Spleen (tissue), 7 donors: ENCODE results near the gene MARK2.

ENCODE experiments used
- POLR2AphosphoS5 ChIP-seq, 3 donors: sonication (generic); formaldehyde crosslinking; IDR thresholded peaks; one replicate each; pipeline ENCODE4 v1.5.1; 2017; ENCODE audit warnings: antibody characterized with exemption in 3 of 3
- TF ChIP-seq, protein P1 (sequence below), 11 experiments: fragments of 200-600 bp in 7 of 11; fragments of 450-650 bp in 4 of 11; sonication (generic) in 4 of 11; IDR thresholded peaks in 8 of 11; conservative IDR thresholded peaks in 3 of 11; 1 replicate in 7 of 11; 2 replicates in 4 of 11; pipeline versions ENCODE4 v1.4.0 to v1.8.0; 2016 to 2021; ENCODE audit warnings: antibody characterized with exemption in 11 of 11, inconsistent platforms in 4 of 11, mild to moderate bottlenecking in 1 of 11
- donor health status: DM: no; HTN: no; CAD: no; lungs with moderate emphysema.
- donor health status: DM: no; HTN: no; CAD: no.
- donor health status: DM: no; HTN: no; CAD: no.

DNA sequence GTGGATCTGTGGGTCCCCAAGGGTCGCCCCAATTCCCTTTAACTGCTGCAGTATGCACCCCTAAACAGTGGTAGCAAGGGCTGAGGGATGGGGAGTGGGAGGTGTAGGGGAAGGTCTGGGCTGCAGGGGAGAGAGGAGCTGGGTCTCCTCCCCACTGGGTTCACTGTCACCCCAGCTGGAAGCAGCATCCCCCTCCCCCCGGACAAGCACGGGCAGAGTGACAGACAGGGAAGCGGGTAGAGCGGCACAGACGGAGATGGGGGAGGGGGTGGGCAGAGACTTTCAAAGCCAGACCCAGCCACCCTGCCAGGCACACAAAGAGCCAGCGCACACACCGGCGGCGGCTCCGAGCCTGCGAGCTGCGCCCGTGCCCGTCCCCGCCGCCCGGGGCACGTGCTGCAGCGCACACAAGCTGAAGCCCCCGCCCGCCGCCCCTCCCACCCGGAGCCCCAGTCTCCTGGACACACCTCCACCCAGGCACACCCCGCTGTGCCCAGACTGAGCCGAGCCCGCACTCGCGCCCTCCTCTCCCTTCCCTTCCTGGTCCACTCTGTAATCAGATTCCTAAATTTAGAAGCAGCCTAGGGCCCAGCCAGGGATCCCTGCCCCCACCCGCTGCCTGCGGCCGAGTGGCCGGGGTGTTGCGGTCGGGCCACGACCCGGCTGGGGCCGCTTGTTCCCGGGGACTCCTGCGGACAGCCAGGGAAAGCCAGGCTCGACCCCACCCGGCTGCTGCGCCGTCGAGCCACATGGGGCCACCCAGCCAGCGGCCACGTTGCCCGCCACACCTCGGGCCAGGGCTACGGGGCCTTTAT, 79.0 kb downstream of the MARK2 start:
- TF ChIP-seq, protein P1, sequence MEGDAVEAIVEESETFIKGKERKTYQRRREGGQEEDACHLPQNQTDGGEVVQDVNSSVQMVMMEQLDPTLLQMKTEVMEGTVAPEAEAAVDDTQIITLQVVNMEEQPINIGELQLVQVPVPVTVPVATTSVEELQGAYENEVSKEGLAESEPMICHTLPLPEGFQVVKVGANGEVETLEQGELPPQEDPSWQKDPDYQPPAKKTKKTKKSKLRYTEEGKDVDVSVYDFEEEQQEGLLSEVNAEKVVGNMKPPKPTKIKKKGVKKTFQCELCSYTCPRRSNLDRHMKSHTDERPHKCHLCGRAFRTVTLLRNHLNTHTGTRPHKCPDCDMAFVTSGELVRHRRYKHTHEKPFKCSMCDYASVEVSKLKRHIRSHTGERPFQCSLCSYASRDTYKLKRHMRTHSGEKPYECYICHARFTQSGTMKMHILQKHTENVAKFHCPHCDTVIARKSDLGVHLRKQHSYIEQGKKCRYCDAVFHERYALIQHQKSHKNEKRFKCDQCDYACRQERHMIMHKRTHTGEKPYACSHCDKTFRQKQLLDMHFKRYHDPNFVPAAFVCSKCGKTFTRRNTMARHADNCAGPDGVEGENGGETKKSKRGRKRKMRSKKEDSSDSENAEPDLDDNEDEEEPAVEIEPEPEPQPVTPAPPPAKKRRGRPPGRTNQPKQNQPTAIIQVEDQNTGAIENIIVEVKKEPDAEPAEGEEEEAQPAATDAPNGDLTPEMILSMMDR (IDR thresholded peaks at IDR 0.05 in 8 of 11, conservative IDR thresholded peaks at IDR 0.05 in 3 of 11): no peak
- peak in 1 of 3 donors; percentile 24 for TF ChIP-seq POLR2AphosphoS5 (IDR thresholded peaks at IDR 0.05)
